Measurements from ENCODE around the gene MAGI3. TPM values are rescaled to one million over a fixed set of nuclear protein-coding genes. Genes with fewer than 3 reads are reported as not detected.

The MAGI3 gene
- total and polyA plus RNA-seq, 12 donors, result 3.3 to 17.6 (median 11.8) TPM

- intact Hi-C loops (cut with DNase I), result no loop called here
Measured at GRCh38 chr1:113369040-113369439, 21.3 kb upstream of the MAGI3 start.

GRCh38 chr1:113369699-113370098 is 20.6 kb upstream of the MAGI3 start:
- DNase-seq, result no peak
- TF ChIP-seq POLR2A (IDR thresholded peaks at IDR 0.05), result no peak
- H3K4me1 ChIP-seq (replicated peaks in 1 of 2), result no peaks in the 10 kb centered on the region
- H3K27me3 ChIP-seq, result no peaks in the 10 kb centered on the region
- H3K4me3 ChIP-seq, result no peak overlapping the region
- H3K9me3 ChIP-seq (replicated peaks in 1 of 3), result no peaks in the 10 kb centered on the region
- intact Hi-C loops (cut with DNase I), result no loop called here
- H3K36me3 ChIP-seq (replicated peaks in 1 of 2), result no peaks in the 10 kb centered on the region
- 64 to 88% (median 78%) methylated on average over 1 of the region's 1 CpG for WGBS, 4 donors
- H3K27ac ChIP-seq, result no peak overlapping the region

More at GRCh38 chr1:113369040-113369439, 21.3 kb upstream of the MAGI3 start:
- H3K27ac ChIP-seq, result no peak overlapping the region
- no peak overlapping the region for H3K4me3 ChIP-seq
- H3K9me3 ChIP-seq (replicated peaks in 1 of 3), result no peaks in the 10 kb centered on the region
- DNase-seq, result no peak
- no peaks in the 10 kb centered on the region for H3K36me3 ChIP-seq (replicated peaks in 1 of 2)
- H3K4me1 ChIP-seq (replicated peaks in 1 of 2), result no peaks in the 10 kb centered on the region
- H3K27me3 ChIP-seq, result no peaks in the 10 kb centered on the region
- TF ChIP-seq POLR2A (IDR thresholded peaks at IDR 0.05), result no peak
- TF ChIP-seq CTCF (IDR thresholded peaks at IDR 0.05), result no peak

GRCh38 chr1:113370868-113371267 is 19.4 kb upstream of the MAGI3 start:
- DNase-seq, result no peak
- 81 to 89% (median 86%) methylated on average over 3 of the region's 3 CpGs for WGBS, 4 donors
- no peaks in the 10 kb centered on the region for H3K36me3 ChIP-seq (replicated peaks in 1 of 2)
- H3K9me3 ChIP-seq (replicated peaks in 1 of 3), result no peaks in the 10 kb centered on the region
- intact Hi-C loops (cut with DNase I), result no loop called here
- no peaks in the 10 kb centered on the region for H3K27me3 ChIP-seq
- H3K27ac ChIP-seq, result no peak overlapping the region
- no peak overlapping the region for H3K4me3 ChIP-seq
- TF ChIP-seq POLR2A (IDR thresholded peaks at IDR 0.05) (no peak), CTCF (IDR thresholded peaks at IDR 0.05) (no peak)
- H3K4me1 ChIP-seq (replicated peaks in 1 of 2), result no peaks in the 10 kb centered on the region

GRCh38 chr1:113372546-113372945 is 17.8 kb upstream of the MAGI3 start:
- no peak for DNase-seq
- H3K4me1 ChIP-seq (replicated peaks in 1 of 2), result no peaks in the 10 kb centered on the region
- no peaks in the 10 kb centered on the region for H3K36me3 ChIP-seq (replicated peaks in 1 of 2)
- no peaks in the 10 kb centered on the region for H3K9me3 ChIP-seq (replicated peaks in 1 of 3)
- WGBS, 4 donors, result 87 to 96% (median 87%) methylated on average over 2 of the region's 2 CpGs
- intact Hi-C loops (cut with DNase I), result no loop called here
- H3K27ac ChIP-seq, result no peak overlapping the region
- TF ChIP-seq CTCF (IDR thresholded peaks at IDR 0.05) (no peak), POLR2A (IDR thresholded peaks at IDR 0.05) (no peak)
- no peaks in the 10 kb centered on the region for H3K27me3 ChIP-seq
- no peak overlapping the region for H3K4me3 ChIP-seq

GRCh38 chr1:113373644-113374043 is 16.7 kb upstream of the MAGI3 start:
- H3K36me3 ChIP-seq (replicated peaks in 1 of 2), result no peaks in the 10 kb centered on the region
- H3K27me3 ChIP-seq, result no peaks in the 10 kb centered on the region
- no peaks in the 10 kb centered on the region for H3K4me1 ChIP-seq (replicated peaks in 1 of 2)
- intact Hi-C loops (cut with DNase I), result no loop called here
- H3K9me3 ChIP-seq (replicated peaks in 1 of 3), result no peaks in the 10 kb centered on the region
- H3K27ac ChIP-seq, result no peak overlapping the region
- no peak for DNase-seq
- TF ChIP-seq POLR2A (IDR thresholded peaks at IDR 0.05) (no peak), CTCF (IDR thresholded peaks at IDR 0.05) (no peak)
- no peak overlapping the region for H3K4me3 ChIP-seq

Data from adrenal gland (tissue), 12 donors.